Measurements from ENCODE around the gene MYO1F. TPM values are rescaled to one million over a fixed set of nuclear protein-coding genes. Genes with fewer than 3 reads are reported as not detected.

MYO1F gene
- total RNA-seq, 4 donors from 2014 or later, result 6.6 to 70.7 (median 10.9) TPM

- Histone ChIP-seq H3K36me3 (no peaks in the 10 kb centered on the region), H3K4me1 (peaks cover 0 to 24% (median 14%) of the 10 kb centered on the region in 4 donors), H3K27me3 (peaks cover 7% of the 10 kb centered on the region), H3K4me3 (peak within 1 kb of the TSS; percentile 30 to 54 (median 42)), H3K9me3 (no peaks in the 10 kb centered on the region), H3K27ac (peak within 1 kb of the TSS; percentile 64 to 83 (median 73))
- in situ Hi-C loops (cut with MboI; ENCODE audit: low pct_ligation_motif_present in 1 of 4, low pct_unique_long_range_greater_than_20kb in 1 of 4, low sequenced_read_pairs in 3 of 4) (no loop called here), intact Hi-C loops (cut with DNase I; ENCODE audit: low total_unique reads) (no loop called here)
- WGBS, 2 donors (ENCODE audit: low coverage in 1 of 2), result 0% methylated on average over 36 of the region's 74 CpGs; no CpG with 5 or more reads in 1 of the 2 donors
- no peak for TF ChIP-seq CTCF (IDR thresholded peaks at IDR 0.05)
- TF ChIP-seq POLR2AphosphoS5 (IDR thresholded peaks at IDR 0.05), result no peak
- no peak for TF ChIP-seq EP300 (IDR thresholded peaks at IDR 0.05; ENCODE audit: low read depth)
- no peak for TF ChIP-seq POLR2A (IDR thresholded peaks at IDR 0.05)
- peak; percentile 18 for DNase-seq
These were observed 33.0 kb upstream of the MYO1F start, which contains the start of gene ADAMTS10 for GRCh38 chr19:8610041-8610935. Gene ADAMTS10 (minus strand): TSS chr19:8610715. CDS start chr19:8605710, 5,005 bp downstream.

DNA sequence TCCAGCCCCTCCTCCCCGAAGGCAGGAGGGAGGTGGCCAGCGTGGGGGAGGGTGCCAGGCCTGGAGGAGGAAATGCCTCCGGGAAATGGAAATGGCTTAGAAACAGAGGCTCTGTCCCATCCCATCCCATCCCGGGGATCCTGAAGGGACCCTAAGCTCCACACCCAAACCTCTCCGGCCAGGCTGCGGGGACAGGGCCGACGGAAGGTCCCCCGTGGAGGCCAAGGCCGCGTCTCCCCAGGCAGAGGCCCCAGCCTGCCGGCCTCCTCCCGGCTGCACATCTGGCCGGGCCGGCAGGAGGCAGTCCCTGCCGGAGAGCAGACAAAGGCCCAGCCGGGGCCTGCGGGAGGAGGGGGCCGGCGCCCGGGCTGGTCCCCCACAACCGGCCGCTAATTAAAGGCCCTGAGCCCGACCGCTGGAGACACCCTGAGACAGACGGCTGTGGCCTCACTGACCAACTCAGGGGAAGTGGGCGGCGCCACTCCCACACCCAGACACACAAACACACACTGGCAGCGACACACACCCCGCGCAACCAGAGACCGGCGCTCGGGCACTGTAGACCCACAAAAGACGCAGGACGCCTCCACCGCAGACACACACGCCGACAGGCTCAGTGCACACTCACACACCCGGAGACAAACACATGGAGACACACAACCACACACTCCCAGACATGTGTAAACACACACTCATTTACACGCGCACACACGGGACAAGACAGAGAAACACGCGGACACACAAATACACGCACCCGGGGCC is 32.2 kb upstream of the MYO1F start:
- DNase-seq, result peak; percentile 34
- Histone ChIP-seq H3K4me3 (peak overlapping the region; percentile 30 to 54 (median 42)), H3K9me3 (no peaks in the 10 kb centered on the region)

GRCh38 chr19:8608941-8609278 is 31.7 kb upstream of the MYO1F start:
- 50% methylated on average over 5 of the region's 5 CpGs; no CpG with 5 or more reads in 1 of the 2 donors for WGBS, 2 donors (ENCODE audit: low coverage in 1 of 2)

More for the DNA sequence above, 32.2 kb upstream of the MYO1F start:
- TF ChIP-seq CTCF (IDR thresholded peaks at IDR 0.05), result peak in 3 of 5 experiments; percentile 14 to 21 (median 15)
- no peak for TF ChIP-seq POLR2AphosphoS5 (IDR thresholded peaks at IDR 0.05)
- no peak for TF ChIP-seq POLR2A (IDR thresholded peaks at IDR 0.05)
- no peak for TF ChIP-seq EP300 (IDR thresholded peaks at IDR 0.05; ENCODE audit: low read depth)
- in situ Hi-C loops (cut with MboI; ENCODE audit: low pct_ligation_motif_present in 1 of 4, low pct_unique_long_range_greater_than_20kb in 1 of 4, low sequenced_read_pairs in 3 of 4) (no loop called here), intact Hi-C loops (cut with DNase I; ENCODE audit: low total_unique reads) (no loop called here)
- H3K36me3 ChIP-seq, result no peaks in the 10 kb centered on the region
- WGBS, 2 donors (ENCODE audit: low coverage in 1 of 2), result 8% methylated on average over 47 of the region's 47 CpGs; no CpG with 5 or more reads in 1 of the 2 donors
- H3K4me1 ChIP-seq, result peaks cover 0 to 24% (median 14%) of the 10 kb centered on the region in 4 donors
- H3K27ac ChIP-seq, result peak overlapping the region; percentile 64 to 83 (median 73)
- H3K27me3 ChIP-seq, result peaks cover 7% of the 10 kb centered on the region

More at GRCh38 chr19:8608941-8609278, 31.7 kb upstream of the MYO1F start:
- H3K4me1 ChIP-seq, result peaks cover 0 to 24% (median 14%) of the 10 kb centered on the region in 4 donors
- no peak for DNase-seq
- no peaks in the 10 kb centered on the region for H3K36me3 ChIP-seq
- in situ Hi-C loops (cut with MboI; ENCODE audit: low pct_ligation_motif_present in 1 of 4, low pct_unique_long_range_greater_than_20kb in 1 of 4, low sequenced_read_pairs in 3 of 4), result no loop called here
- intact Hi-C loops (cut with DNase I; ENCODE audit: low total_unique reads), result no loop called here
- peak overlapping the region in 3 of 4 donors; percentile 64 to 83 (median 76) for H3K27ac ChIP-seq
- no peak for TF ChIP-seq EP300 (IDR thresholded peaks at IDR 0.05; ENCODE audit: low read depth)
- TF ChIP-seq CTCF (IDR thresholded peaks at IDR 0.05), result no peak
- no peak for TF ChIP-seq POLR2AphosphoS5 (IDR thresholded peaks at IDR 0.05)
- TF ChIP-seq POLR2A (IDR thresholded peaks at IDR 0.05), result no peak
- H3K27me3 ChIP-seq, result peaks cover 7% of the 10 kb centered on the region
- H3K4me3 ChIP-seq, result peak overlapping the region in 2 of 4 donors; percentile 49 to 54
- no peaks in the 10 kb centered on the region for H3K9me3 ChIP-seq

All from transverse colon (tissue), 4 donors.